ENCODE measurements around the gene TUNAR.
"Not testable (repeated sequence)": the region's sequence is repeated elsewhere in the genome, so short reads cannot be mapped to it uniquely, and the experiment has no call there.

Gene TUNAR

DNA sequence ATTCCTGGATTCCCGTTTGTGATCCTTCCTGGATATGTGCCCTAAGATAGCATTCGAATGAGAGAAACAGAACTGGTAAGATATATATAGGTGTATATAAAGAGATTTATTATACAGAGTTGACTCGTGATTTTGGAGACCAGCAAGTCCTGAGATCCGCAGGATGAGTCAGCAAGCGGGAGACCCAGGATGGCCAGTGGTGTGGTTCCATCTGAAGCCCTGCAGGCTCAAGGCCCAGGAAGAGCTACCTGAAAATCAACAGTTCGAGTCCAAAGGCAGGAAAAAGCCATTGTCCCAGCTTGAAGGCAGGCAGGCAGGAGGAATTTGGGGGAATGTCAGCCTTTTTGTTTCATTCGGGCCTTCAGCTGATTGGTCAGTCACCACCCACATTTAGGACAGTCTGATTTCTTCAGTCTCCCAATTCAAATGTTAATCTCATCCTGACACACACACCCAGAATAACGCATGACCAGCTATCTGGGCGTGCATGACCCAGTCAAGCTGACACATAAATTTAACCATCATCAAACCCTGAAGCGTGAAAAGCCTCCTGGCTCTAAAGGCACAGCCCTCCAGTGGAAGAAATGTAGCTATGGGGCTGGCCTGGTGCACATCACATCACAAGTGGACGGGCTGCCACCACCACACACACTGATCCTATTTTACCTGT is 44.3 kb downstream of the TUNAR start:
- DNase-seq, result no peak

DNA sequence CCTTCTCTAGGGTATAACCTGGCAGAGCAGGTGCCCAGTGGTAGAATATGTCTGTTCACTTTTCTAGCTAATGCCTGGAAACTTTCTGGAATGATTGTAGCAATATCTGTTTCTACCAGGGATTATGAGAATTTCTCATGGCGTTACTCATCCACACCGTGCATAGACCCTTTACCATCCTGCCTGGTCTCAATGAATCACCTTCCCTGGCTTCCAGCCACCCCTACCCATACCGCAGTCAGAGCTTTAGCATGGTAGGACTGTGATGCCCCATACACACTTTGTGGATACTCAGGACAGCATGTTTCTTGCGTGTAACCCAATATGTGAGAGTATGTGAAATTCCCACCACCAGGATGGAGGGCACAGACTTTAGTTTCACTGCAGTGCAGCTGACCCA is 45.4 kb downstream of the TUNAR start:
- DNase-seq, result no peak

DNA sequence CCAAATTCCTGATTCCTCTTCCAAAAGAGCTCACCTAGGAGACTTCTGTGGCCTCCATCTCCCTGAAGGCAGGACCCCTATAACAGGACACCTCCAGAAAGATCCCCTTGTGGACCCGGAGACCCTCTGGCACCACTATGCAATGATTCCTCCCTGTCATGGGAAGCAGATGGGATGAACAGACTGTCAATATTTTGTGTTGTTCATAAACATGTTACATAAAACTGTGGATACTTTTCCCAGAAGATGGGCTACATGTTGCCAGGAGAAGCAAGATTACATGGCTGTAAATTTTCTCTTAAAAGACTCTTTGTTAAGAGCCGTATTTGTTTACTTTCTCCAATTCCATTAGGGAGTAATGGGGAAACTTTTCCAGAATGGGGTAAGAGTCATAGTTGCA is 52.1 kb downstream of the TUNAR start:
- DNase-seq, result no peak

DNA sequence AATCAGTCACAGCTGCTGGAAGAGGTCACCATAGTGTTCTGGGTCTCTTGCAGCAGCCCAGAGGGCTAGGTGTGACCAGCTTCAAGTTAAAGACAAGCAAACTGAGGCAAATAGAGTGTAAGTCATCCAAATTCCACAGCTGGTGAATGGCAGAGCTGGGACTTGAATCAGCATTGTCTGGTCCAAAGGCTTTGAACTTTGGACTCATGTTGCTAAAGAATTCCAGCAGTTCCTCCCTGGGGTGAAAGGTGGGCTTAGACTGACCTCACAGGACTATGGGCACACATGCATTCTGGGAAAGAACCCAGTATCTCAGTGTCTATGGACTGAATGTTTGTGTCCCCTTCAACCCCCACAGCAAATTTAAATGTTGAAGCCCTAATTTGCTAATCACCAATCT is 54.8 kb downstream of the TUNAR start:
- no peak for DNase-seq

DNA sequence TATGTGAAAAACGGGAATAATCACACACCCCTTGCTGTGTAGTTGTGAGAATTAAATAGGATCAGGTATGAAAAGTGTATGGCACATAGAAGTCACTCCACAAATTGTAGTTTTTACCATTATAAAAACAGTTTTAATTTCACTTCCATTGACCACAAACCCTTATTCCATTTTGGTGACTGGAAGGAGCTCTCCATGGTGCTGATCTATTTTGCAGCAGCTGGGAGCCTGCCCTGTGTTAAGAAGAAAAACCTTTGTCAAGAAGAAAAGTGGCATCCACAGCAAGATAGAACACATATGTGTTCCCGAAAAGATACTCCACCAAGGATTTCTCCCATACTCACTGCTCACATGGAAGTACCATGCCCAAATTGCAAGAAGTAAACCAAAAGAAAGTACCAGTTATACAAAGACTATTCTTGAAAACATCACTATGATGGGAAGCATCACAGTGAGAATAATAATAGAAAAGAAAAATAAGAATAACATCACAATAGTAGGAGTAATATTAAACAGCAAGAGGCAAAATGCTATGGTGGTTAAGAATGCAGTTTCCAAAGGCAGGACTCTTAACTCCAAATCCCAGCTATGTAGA is 58.7 kb downstream of the TUNAR start:
- no peak for DNase-seq

DNA sequence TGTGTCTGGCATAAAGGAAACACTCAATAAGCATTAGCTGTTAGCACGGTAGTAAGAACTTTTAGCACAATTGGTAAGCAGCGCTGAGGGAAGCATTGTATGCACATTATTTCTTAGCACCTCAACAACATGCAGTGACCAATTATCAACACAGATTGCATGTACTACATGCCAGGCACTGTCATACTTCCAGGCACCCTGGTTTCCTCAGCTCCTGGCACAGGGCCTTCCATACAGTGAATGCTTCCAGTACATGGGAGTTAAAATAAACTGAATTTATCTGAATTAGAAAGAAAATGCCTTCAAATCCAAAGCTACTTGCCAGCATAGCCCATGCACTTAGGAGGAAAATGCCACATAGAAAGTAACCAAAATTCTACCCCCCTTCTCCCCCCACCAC is 59.4 kb downstream of the TUNAR start:
- no peak for DNase-seq

DNA sequence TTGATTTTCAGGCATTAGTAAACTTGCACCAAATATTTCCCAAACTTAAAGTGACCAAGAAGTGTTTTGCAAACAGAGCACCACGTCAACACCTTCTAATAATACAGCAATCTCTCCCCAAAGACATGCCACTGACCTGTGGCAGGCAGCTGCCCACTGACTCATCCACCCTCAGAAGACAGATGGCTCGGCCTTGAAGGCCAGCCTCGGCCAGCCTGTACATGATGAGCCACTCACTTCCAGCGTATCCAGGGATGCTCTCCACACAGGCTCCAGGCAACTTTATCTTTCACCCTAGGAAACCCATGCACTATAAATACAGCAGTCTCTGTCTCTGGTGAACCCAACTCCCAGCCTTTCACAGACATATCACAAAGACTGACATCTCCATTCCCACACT is 62.7 kb downstream of the TUNAR start:
- no peak for DNase-seq

DNA sequence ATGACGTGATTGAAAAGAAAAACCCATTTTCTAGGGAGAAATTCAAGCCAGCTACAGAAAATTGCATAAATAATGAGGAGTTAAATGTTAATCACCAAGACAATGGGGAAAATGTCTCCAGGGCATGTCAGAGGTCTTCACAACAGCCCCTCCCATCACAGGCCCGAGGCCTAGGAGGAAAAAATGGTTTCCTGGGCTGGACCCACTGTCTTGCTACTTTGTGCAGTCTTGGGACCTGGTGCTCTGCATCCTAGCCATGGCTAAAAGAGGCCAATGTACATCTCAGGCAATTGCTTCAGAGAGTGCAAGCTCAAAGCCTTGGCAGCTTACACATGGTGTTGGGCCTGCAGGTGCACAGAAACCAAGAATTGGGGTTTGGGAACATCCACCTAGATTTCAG is 65.3 kb downstream of the TUNAR start:
- no peak for DNase-seq

DNA sequence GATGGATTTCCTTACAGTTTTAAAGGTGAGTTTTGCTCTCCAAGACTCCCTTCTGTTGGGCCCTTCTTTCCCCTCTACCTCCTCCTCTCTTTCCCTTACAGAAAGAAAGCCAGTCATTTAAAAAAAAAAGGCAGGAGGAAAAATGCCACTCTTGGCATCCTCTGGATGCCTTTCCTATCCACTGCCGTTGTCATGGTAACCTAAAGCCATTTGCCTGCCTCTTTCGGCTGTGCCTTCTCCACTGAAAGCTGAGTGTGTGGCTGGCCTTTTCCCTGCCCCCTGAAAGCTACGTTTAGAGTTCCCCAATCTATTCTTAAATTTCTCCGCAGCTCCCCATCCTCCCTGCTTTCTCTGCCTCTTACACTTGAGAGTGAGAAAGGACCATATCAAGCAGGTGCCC is 67.1 kb downstream of the TUNAR start:
- no peak for DNase-seq

DNA sequence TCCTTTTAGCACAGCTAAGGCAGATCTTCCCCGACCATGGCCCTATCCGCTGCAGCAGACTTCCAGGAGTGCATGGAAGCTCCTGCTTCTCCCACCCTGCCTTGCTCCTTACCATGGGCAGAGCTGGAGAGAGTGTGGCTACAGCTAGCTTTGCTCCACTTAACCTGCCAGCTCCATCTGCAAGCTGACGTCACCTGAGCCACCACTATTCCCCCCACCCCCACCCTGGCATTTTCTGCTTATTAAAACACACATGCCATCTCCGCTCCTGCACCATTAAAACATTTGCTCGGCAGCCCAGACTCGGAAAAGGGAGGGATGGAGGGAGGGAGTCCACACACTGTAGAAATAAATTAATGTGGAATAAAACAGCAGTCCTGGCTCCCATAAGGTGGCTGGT is 67.8 kb downstream of the TUNAR start:
- DNase-seq, result no peak

DNA sequence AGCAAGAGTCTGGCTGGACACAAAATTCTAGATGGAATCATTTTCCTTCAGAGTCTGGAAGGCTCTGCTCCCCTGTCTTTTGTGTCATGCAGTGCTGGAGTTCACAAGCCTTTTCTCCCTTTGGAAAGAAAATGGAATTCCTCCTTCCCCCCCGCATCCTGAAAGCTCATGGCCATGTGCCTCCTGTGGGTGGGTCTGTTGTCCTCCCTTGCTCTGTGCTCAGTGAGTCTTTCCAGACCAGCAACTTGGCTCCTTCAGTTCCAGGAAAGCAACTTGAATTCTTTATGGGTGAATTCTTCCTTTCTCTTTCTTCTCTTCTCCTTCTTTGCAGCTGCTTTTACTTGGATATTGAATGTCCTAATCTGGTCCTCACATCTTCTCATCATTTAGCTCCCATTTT is 70.2 kb downstream of the TUNAR start:
- no peak for DNase-seq

DNA sequence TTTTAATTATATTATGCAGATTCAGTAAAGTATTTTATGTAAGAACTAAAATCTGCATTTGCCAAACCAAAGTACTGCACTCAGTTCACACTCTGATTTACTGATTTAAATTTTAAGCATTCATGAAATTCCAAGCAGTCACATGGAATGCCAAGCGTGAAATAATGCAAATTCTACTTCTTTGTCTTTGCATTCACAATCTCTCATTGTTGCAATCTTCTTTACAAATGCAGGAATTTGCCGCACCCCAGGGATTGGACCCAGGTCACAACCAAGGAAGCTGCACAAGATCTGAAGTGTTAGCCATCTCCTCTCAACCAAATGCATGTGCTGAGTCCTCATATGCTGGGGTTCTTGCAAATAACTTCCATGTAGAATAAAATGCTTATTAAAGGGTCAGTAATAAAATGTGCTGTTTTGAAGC is 71.9 kb downstream of the TUNAR start:
- no peak for DNase-seq

DNA sequence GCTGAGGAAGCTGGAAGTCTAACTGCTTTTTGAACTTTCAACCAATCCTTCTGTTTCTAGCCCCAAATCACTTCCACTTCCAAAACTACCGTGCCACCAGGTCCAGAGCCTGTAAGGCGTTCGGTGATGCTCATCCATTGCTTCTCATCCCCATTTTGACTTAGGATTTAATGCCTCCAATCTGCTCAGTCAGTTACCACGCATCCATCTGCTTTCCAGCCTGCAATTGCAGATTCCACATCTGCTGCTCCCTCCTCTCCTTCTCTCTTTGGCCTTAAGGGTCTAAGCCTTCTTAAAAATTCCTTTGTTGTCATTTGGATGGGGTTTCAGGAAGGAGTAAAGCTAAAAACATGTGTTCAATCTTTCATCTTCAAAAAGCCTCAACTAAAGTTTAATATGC is 74.7 kb downstream of the TUNAR start:
- no peak for DNase-seq

DNA sequence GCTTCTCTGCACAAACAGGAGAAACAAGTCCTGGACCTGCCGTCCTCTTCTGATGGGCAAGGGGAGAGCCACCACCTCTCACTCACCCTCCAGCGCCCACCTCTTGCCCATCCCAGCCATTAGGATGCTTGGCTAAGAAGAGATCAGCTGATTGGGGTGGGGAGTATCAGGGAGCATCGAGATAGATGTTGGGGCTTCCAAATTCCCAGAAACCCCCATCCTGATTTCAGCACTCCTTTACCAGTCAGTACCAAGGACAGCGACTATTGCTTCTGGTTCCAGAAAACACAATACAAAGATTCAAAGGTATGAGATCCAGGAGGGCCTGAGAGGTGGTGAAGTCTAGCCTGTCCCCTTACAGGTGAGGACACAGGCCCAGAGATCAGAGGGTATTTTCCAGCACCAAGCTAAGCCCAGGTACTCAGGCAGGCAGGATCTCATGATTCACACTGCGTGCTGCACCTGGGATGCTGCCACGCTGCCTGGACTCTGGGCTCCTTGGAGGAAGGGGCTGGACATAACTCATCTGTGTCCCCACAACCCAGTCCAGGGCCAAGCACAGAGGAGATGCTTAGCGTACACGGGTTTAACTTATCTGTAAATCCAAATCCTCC is 76.6 kb downstream of the TUNAR start:
- DNase-seq, result no peak

DNA sequence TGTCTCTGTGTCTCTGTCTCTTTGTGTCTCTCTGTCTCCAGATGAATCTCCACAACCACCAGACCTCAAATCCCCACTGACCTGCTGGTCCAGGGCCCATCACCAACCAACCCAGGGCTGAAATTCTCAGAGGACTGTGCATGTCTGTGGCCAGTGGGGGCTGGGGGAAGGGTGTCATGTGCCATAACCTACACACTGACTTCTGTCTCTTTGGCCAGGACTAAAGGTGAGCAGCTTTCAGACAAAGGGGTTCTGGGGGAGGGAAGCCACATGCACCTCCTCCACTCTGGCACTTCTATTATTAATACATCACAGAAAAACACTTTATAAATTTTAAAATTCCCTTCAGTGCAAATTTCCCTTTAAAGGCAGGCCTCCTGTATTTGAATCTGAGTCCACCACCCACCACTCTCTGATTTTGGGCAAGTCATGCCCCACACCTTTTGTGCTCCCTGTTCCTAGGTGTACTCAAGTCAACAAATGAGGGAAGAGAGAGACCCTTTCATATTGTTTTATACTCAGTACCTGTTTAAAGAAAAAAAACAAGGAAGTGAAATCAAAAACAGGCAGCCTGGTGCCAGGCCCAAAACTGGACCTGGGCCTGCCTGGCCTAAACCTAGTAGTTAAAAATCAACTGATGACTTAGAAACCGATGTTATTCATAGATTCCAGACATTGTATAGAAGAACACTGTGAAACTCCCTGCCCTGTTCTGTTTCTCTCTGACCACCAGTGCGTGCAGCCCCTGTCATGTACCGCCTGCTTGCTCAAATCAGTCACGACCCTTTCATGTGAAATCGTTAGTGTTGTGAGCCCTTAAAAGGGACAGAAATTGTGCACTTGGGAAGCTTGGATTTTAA is 80.2 kb downstream of the TUNAR start:
- DNase-seq, result no peak

DNA sequence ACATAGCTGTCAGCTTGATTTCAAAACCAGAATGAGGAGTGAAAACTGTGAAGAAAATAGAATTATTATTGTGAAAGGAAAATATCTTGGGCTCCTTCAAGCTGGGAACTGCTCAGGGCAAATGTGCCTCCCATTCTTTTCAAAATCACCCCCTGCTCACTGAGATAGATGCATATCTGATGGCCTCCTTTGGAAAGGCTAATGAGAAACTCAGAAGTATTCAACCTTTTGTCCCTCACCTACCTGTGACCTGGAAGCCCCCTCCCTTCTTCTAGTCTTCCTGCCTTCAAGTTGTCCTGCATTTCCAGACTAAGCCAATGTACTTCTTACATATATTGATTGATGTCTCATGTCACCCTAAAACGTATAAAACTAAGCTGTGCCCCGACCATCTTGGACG is 81.5 kb downstream of the TUNAR start:
- no peak for DNase-seq

DNA sequence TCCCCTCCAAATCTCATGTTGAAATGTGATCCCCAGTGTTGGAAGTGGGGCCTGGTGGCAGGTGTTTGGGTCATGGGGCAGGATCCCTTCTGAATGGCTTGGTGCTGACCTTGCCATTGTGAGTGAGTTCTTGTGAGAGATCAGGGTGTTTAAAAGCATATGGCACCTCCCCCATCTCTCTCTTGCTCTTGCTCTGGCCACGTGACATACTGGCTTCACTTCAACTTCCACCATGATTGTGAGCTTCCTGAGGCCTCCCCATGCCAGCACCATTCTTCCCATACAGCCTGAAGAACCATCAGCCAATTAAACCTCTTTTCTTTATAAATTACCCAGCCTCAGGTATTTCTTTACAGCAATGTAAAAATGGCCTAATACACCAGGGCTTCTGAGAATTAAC is 82.7 kb downstream of the TUNAR start:
- DNase-seq, result no peak

DNA sequence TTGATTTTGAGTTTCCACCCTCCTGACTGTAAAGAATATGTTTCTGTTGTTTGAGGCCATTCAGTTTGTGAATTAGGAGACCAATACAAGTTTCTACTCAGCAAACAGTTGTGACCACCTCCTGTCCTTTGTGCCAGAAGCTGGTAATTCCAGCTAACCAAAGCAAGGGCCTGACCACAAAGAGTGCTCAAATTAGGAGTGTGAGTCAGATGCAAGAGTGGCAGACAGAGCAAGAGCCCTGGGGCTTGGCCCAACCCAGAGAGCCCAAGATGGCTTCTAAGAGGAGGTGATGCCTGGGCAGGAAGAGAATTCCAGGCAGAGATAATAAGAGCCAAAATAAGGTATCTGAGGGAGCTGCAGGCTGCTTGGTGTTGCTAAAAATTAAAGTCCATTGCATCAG is 84.8 kb downstream of the TUNAR start:
- DNase-seq, result no peak

DNA sequence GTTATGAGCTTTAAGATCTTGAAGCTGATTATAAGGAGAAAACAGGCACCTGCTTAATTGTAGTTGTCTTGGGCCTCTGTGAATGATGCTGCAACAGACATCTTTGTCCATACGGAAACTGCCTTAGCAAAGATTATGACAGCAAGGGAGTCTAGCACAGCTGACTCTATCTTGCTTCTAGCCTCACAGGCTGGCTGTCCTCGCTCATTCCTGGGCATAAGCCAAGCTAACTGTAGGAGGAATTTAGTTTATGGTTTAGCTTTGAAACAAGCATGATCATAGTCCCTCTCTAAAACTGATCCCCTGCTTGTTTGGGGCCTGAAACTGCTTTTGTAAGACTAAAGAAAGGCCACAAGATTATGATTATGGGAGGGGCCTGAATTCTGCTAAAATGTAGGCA is 88.3 kb downstream of the TUNAR start:
- no peak for DNase-seq

DNA sequence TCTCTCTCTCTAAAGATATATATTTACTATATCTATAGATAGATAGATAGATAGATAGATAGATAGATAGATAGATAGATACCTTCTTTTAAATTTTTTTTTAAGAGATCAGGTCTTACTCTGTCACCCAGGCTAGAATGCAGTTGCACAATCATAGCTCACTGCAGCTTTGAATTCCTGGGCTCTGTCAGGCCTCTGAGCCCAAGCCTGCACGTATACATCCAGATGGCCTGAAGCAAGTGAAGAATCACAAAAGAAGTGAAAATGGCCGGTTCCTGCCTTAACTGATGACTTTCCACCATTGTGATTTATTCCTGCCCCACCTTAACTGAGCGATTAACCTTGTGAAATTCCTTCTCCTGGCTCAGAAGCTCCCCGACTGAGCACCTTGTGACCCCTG is 91.4 kb downstream of the TUNAR start:
- DNase-seq, result not testable (repeated sequence)

Measured in activated effector memory CD4-positive, alpha-beta T cell treated with anti-CD3 and anti-CD28 coated beads, Interleukin-2, amount 50 U/mL, for 16 hours (primary cell).